GM21825 (cell line): ENCODE measurements around the gene LIPC.

Experiments
- ATAC-seq: cut with Tn5 transposase; IDR thresholded peaks from one replicate; pipeline ENCODE4 v1.9.1; 2021; ENCODE audit warnings: mild to moderate bottlenecking, moderate library complexity; ENCODE audit not compliant: unreplicated experiment

The LIPC gene

GRCh38 chr15:58530056-58530590 is 98.3 kb downstream of the LIPC start:
- ATAC-seq, result no peak

- ATAC-seq, result no peak
These were observed 100.3 kb downstream of the LIPC start for GRCh38 chr15:58532126-58532525.

- no peak for ATAC-seq
These were observed 102.8 kb downstream of the LIPC start for GRCh38 chr15:58534556-58534955.

GRCh38 chr15:58535337-58535736 is 103.5 kb downstream of the LIPC start:
- no peak for ATAC-seq

- ATAC-seq, result no peak
These were observed 104.1 kb downstream of the LIPC start for GRCh38 chr15:58535894-58536293.

- no peak for ATAC-seq
These were observed 104.6 kb downstream of the LIPC start for GRCh38 chr15:58536414-58536813.

- no peak for ATAC-seq
These were observed 105.2 kb downstream of the LIPC start for GRCh38 chr15:58537033-58537432.

GRCh38 chr15:58538225-58538727 is 106.5 kb downstream of the LIPC start:
- no peak for ATAC-seq

GRCh38 chr15:58538901-58539300 is 107.1 kb downstream of the LIPC start:
- no peak for ATAC-seq

GRCh38 chr15:58539548-58539947 is 107.8 kb downstream of the LIPC start:
- no peak for ATAC-seq

GRCh38 chr15:58541410-58542087 is 109.8 kb downstream of the LIPC start:
- ATAC-seq, result no peak

- ATAC-seq, result no peak
These were observed 112.0 kb downstream of the LIPC start for GRCh38 chr15:58543664-58544335.

GRCh38 chr15:58544756-58545155 is 113.0 kb downstream of the LIPC start:
- no peak for ATAC-seq

GRCh38 chr15:58545307-58546065 is 113.7 kb downstream of the LIPC start:
- ATAC-seq, result no peak

GRCh38 chr15:58546066-58546591 is 114.3 kb downstream of the LIPC start:
- no peak for ATAC-seq

GRCh38 chr15:58546635-58547627 is 115.1 kb downstream of the LIPC start:
- ATAC-seq, result no peak

GRCh38 chr15:58547628-58548307 is 116.0 kb downstream of the LIPC start:
- no peak for ATAC-seq

- ATAC-seq, result no peak
These were observed 116.7 kb downstream of the LIPC start for GRCh38 chr15:58548308-58549012.
